Measurements from ENCODE around the gene WDR76.
A peak's percentile ranks its signal among the peaks of the same experiment; 100 is the strongest.

Gene WDR76

GRCh38 chr15:43878446-43878845 lies 51.6 kb downstream of the WDR76 start:
- no peak for DNase-seq (ENCODE audit: low read depth)

- no peak for DNase-seq (ENCODE audit: low read depth)
These were observed 52.9 kb downstream of the WDR76 start for GRCh38 chr15:43879386-43880355.

- no peak for DNase-seq (ENCODE audit: low read depth)
These were observed 53.8 kb downstream of the WDR76 start for GRCh38 chr15:43880406-43881194.

GRCh38 chr15:43881245-43881644 lies 54.4 kb downstream of the WDR76 start:
- DNase-seq (ENCODE audit: low read depth): no peak

- DNase-seq (ENCODE audit: low read depth): no peak
These were observed 55.1 kb downstream of the WDR76 start for GRCh38 chr15:43881944-43882343.

GRCh38 chr15:43883571-43883970 lies 56.8 kb downstream of the WDR76 start:
- no peak for DNase-seq (ENCODE audit: low read depth)

- DNase-seq (ENCODE audit: low read depth): no peak
These were observed 59.8 kb downstream of the WDR76 start for GRCh38 chr15:43886558-43886957.

GRCh38 chr15:43887901-43888300 lies 61.1 kb downstream of the WDR76 start:
- no peak for DNase-seq (ENCODE audit: low read depth)

GRCh38 chr15:43889042-43889441 lies 62.2 kb downstream of the WDR76 start:
- DNase-seq (ENCODE audit: low read depth): no peak

GRCh38 chr15:43893956-43894355 lies 67.2 kb downstream of the WDR76 start:
- DNase-seq (ENCODE audit: low read depth): no peak

- no peak for DNase-seq (ENCODE audit: low read depth)
These were observed 68.8 kb downstream of the WDR76 start for GRCh38 chr15:43895586-43895985.

GRCh38 chr15:43896543-43896942 lies 69.7 kb downstream of the WDR76 start:
- no peak for DNase-seq (ENCODE audit: low read depth)

GRCh38 chr15:43898891-43899290 lies 72.1 kb downstream of the WDR76 start:
- no peak for DNase-seq (ENCODE audit: low read depth)

- DNase-seq (ENCODE audit: low read depth): no peak
These were observed 73.1 kb downstream of the WDR76 start for GRCh38 chr15:43899928-43900327.

- no peak for DNase-seq (ENCODE audit: low read depth)
These were observed 74.2 kb downstream of the WDR76 start for GRCh38 chr15:43900996-43901395.

GRCh38 chr15:43901495-43901894 lies 74.7 kb downstream of the WDR76 start:
- no peak for DNase-seq (ENCODE audit: low read depth)

GRCh38 chr15:43903864-43904290 lies 77.1 kb downstream of the WDR76 start:
- no peak for DNase-seq (ENCODE audit: low read depth)

- DNase-seq (ENCODE audit: low read depth): no peak
These were observed 79.0 kb downstream of the WDR76 start for GRCh38 chr15:43905755-43906154.

- no peak for DNase-seq (ENCODE audit: low read depth)
These were observed 81.8 kb downstream of the WDR76 start for GRCh38 chr15:43908516-43909050.

GRCh38 chr15:43911235-43911781 lies 84.5 kb downstream of the WDR76 start:
- DNase-seq (ENCODE audit: low read depth): peak; percentile 96

- no peak for DNase-seq (ENCODE audit: low read depth)
These were observed 85.4 kb downstream of the WDR76 start for GRCh38 chr15:43912208-43912607.

- DNase-seq (ENCODE audit: low read depth): peak; percentile 96
These were observed 86.4 kb downstream of the WDR76 start for GRCh38 chr15:43913026-43913780.
